ENCODE data around the gene LHFPL6. TPM values are rescaled to one million over a fixed set of nuclear protein-coding genes. Genes with fewer than 3 reads are reported as not detected.
"Not testable (repeated sequence)": the region's sequence is repeated elsewhere in the genome, so short reads cannot be mapped to it uniquely, and the experiment has no call there.

The LHFPL6 gene
- polyA plus RNA-seq, 3 donors = 39.0 to 42.8 (median 40.2) TPM

GRCh38 chr13:39369161-39369890 is 233.7 kb downstream of the LHFPL6 start:
- no peak for DNase-seq (ENCODE audit: low read depth in 3 of 3, low spot score in 2 of 3)

GRCh38 chr13:39365879-39366278 is 237.1 kb downstream of the LHFPL6 start:
- no peak for DNase-seq (ENCODE audit: low read depth in 3 of 3, low spot score in 2 of 3)

- peak; percentile 36 to 51 (median 39) for DNase-seq (ENCODE audit: low read depth in 3 of 3, low spot score in 2 of 3)
These were observed 238.0 kb downstream of the LHFPL6 start for GRCh38 chr13:39364947-39365468.

- no peak for DNase-seq (ENCODE audit: low read depth in 3 of 3, low spot score in 2 of 3)
These were observed 239.6 kb downstream of the LHFPL6 start for GRCh38 chr13:39363382-39363772.

- no peak for DNase-seq (ENCODE audit: low read depth in 3 of 3, low spot score in 2 of 3)
These were observed 240.2 kb downstream of the LHFPL6 start for GRCh38 chr13:39362652-39363381.

- DNase-seq (ENCODE audit: low read depth in 3 of 3, low spot score in 2 of 3) = no peak
These were observed 249.0 kb downstream of the LHFPL6 start for GRCh38 chr13:39353988-39354387.

- peak in 1 of 3 donors; percentile 23 for DNase-seq (ENCODE audit: low read depth in 3 of 3, low spot score in 2 of 3)
These were observed 252.5 kb downstream of the LHFPL6 start for GRCh38 chr13:39350461-39350881.

GRCh38 chr13:39349391-39349960 is 253.5 kb downstream of the LHFPL6 start:
- no peak for DNase-seq (ENCODE audit: low read depth in 3 of 3, low spot score in 2 of 3)

GRCh38 chr13:39347926-39348901 is 254.8 kb downstream of the LHFPL6 start:
- DNase-seq (ENCODE audit: low read depth in 3 of 3, low spot score in 2 of 3) = no peak

- DNase-seq (ENCODE audit: low read depth in 3 of 3, low spot score in 2 of 3) = no peak
These were observed 257.0 kb downstream of the LHFPL6 start for GRCh38 chr13:39345982-39346381.

GRCh38 chr13:39341251-39341650 is 261.7 kb downstream of the LHFPL6 start:
- DNase-seq (ENCODE audit: low read depth in 3 of 3, low spot score in 2 of 3) = no peak

GRCh38 chr13:39338114-39338513 is 264.9 kb downstream of the LHFPL6 start:
- not testable (repeated sequence) for DNase-seq (ENCODE audit: low read depth in 3 of 3, low spot score in 2 of 3)

- no peak for DNase-seq (ENCODE audit: low read depth in 3 of 3, low spot score in 2 of 3)
These were observed 266.1 kb downstream of the LHFPL6 start for GRCh38 chr13:39336937-39337336.

- no peak for DNase-seq (ENCODE audit: low read depth in 3 of 3, low spot score in 2 of 3)
These were observed 266.8 kb downstream of the LHFPL6 start for GRCh38 chr13:39336207-39336606.

- no peak for DNase-seq (ENCODE audit: low read depth in 3 of 3, low spot score in 2 of 3)
These were observed 267.3 kb downstream of the LHFPL6 start for GRCh38 chr13:39335721-39336120.

- no peak for DNase-seq (ENCODE audit: low read depth in 3 of 3, low spot score in 2 of 3)
These were observed 272.5 kb downstream of the LHFPL6 start for GRCh38 chr13:39330504-39330903.

GRCh38 chr13:39329182-39329639 is 273.8 kb downstream of the LHFPL6 start:
- DNase-seq (ENCODE audit: low read depth in 3 of 3, low spot score in 2 of 3) = no peak

GRCh38 chr13:39327172-39327479 is 275.9 kb downstream of the LHFPL6 start:
- DNase-seq (ENCODE audit: low read depth in 3 of 3, low spot score in 2 of 3) = no peak

- no peak for DNase-seq (ENCODE audit: low read depth in 3 of 3, low spot score in 2 of 3)
These were observed 276.4 kb downstream of the LHFPL6 start for GRCh38 chr13:39326469-39327171.

- DNase-seq (ENCODE audit: low read depth in 3 of 3, low spot score in 2 of 3) = no peak
These were observed 278.1 kb downstream of the LHFPL6 start for GRCh38 chr13:39324806-39325311.
